ENCODE measurements around the gene SUSD1.
"Not testable (repeated sequence)": the region's sequence is repeated elsewhere in the genome, so short reads cannot be mapped to it uniquely, and the experiment has no call there.

SUSD1 gene

DNA sequence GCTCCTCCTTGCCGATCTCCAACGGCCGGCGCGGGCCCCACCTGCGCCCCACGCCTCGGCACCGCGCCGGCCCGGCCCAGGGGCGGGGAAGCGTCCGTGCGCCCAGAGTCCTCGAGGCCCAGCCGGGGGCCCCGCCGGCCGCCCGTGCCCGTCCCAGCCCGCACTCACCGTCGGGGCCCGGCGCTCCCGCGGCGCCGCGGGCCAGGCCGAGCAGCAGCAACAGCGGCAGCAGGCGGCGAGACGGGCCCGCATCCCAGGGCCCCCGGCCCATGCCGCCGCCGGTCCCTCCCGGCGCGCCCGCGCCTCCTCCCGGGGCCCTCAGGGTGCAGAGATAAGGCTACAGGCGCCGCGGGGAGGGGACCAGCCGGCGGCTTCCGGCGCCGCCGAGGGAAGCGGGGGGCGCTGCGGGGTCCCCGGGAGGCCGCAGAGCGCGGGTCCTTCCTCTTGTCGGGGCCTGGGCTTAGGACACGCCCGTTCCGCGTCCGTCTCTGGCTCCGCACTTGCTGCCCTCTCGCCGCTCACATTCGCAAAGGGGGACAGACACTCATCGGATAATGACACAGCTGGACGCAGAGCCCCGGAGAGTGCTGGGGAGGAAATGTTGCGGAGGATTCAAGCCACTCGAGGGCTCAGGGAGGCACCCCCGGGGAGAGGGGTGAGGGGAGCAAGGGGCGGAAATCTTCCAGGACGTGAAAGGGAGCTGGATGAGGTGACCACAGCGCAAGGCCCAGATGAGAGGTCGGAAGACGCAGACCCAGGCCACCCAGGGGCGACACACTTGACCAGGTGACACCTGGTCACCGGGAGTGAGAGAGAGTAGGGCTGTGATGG lies at the start of gene SUSD1:
Gene SUSD1 (minus strand): TSS at position 333 of the 831 bp plus-strand sequence. CDS start 62 bp downstream, at position 271.
- no peak for DNase-seq

DNA sequence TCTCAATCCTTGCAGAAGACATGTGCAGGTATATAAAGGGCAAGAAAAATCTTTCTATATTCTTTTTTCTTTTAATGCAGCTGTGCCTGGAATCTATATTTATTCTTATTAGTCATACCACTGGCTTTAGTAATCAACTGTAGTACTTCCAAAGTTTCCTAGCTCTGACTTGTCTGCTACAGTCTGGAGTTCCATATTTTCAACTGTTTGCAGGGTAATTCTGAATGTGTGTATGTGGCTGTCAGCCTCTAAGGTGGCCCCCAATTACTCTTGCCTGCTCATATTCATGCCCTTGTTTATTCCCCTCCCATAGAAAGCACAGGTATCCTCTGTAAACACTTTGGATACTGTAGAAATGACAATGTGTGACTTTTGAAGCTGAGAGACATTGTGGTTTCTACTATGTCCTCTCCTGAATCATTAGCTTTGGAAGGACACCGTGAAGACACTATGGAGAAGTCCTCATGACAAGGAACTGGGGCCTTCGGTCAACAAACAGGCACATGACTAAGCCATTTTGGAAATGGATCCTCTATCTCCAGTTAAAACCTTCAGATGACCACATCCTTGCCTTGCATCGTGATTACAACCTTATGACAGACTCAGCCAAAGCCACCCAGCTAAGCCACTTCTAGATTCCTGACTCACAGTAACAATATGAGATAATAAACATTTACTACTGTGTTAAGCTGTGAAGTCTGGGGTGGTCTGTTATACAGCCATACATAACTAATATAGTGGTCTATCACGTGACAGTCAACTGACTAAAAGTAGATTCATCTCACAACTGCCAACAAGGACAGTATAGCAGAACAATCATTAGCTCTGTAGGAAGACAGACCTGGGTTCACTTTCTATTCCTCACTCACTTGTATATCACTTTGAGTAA lies 49.5 kb upstream of the SUSD1 start:
- no peak for DNase-seq

DNA sequence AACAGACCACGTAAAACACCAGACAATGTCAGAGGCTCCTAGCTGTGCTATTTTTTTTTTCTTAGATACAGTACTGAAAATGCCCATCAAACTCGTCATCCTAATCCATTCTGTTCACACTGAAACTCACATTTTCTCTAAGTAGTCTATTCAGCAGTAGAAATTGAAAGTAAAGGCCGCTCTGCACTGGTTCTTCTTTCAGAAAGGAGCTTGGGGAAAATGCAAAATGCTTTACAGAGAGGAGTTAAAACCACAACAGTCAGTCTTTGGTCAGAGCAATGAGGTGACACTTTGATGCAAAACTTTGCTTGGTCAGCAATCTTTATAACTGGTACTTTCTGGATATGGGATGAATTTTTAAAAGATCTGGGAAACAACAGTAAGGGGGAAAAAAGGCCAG lies 43.8 kb upstream of the SUSD1 start:
- DNase-seq, result no peak

DNA sequence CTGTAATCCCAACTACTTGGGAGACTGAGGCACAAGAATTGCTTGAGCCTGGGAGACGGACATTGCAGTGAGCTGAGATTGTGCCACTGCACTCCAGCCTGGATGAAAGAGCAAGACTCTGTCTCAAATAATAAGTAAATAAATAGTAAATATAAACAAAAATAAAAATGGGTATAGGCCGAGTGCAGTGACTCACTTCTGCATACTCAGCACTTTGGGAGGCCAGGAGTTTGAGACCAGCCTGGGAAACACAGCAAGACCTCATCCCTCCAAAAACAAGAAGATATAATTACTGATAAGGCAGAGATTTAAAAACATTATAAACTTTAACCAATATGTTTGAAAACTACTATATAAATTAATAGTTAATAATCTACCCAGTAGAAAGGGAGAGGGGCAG lies 37.8 kb upstream of the SUSD1 start:
- DNase-seq, result no peak

DNA sequence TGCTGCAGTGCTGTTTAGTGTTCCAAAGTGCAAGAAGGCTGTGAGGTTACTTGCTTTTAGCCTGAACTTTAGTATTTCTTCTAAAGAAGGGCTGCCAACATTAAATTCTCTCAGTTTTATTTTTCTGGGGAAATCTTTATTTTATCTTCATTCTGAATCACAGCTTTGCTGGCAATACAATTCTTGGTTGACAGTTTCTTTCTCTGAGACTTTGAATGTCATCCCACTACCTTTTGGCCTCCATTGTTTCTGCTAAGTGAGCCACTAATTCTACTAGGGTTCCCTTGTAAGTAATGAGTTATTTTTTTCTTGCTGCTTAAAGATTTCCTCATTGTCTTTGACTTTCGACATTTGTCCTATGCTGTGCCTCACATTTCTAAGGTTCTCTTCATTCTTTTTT lies 32.4 kb upstream of the SUSD1 start:
- no peak for DNase-seq

DNA sequence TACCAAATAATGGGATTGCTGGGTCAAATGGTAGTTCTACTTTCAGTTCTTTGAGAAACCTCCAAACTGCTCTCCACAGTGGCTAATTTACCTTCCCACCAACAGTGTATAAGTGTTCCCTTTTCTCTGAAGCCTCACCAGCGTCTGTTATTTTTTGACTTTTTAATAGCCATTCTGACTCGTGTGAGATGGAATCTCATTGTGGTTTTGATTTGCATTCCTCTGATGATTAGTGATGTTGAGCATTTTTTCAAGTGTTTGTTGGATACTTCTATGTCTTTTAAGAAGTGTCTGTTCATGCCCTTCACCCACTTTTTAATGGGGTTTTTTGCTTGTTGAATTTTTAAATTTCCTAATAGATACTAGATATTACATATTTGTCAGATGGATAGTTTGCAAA lies 28.4 kb upstream of the SUSD1 start:
- no peak for DNase-seq

DNA sequence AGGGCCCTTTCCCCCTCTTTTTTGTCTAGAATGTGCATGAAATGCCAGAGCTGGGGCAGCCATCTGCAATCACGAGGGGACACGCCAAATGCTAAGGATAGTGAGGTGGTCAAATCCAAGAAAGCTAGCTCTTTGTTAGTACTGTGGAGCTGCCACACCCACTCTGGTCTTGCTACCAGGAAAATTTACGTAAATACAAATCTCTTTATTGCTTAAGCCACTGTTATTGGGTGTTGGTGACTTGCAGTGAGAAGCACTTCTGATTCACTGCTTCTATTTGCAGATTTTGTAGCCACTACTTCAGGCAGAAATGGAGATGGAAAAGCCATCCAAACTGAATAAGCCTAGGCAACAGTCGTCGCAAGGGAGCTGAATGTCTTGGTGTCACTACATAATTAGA lies 25.6 kb upstream of the SUSD1 start:
- no peak for DNase-seq

DNA sequence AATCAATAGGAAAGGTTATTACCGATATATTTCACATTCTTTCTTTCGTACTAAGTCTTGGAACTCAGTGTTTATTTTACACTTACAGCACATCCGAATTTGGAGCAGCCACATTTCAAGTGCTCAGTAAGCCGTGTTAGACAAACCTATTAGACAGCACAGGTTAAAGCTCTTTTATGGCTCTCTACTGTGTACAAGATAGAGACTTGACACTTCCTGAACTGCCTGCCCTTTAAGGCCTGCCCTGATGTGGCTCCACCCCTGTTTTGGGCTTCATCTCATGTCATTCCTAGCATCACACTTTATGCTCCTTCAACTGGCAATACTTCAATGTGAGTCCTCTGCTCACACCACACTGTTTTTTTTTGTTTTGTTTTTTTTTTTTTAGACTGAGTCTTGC lies 23.5 kb upstream of the SUSD1 start:
- DNase-seq, result no peak

DNA sequence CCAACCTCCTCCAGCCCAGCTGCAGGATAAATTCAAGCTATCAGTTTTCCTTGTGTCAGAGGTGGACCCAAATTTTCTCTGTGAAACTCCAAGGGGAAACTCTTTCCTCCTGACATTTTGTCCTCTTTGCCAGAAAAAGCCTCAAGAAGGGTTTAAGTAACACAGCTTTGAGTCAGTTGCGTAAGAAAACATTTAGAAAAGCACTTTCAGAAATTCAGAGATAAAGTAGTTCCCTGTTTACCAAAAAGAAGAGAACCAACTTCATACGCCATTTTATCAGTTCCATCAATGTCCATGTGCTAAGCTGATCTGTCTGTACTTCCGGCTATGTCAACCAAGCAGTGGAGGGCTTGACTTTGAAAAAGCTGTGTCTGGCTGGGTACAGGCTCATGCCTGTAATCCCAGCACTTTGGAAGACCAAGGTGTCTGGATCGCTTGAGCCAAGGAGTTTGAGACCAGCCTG lies 19.9 kb upstream of the SUSD1 start:
- DNase-seq, result no peak

DNA sequence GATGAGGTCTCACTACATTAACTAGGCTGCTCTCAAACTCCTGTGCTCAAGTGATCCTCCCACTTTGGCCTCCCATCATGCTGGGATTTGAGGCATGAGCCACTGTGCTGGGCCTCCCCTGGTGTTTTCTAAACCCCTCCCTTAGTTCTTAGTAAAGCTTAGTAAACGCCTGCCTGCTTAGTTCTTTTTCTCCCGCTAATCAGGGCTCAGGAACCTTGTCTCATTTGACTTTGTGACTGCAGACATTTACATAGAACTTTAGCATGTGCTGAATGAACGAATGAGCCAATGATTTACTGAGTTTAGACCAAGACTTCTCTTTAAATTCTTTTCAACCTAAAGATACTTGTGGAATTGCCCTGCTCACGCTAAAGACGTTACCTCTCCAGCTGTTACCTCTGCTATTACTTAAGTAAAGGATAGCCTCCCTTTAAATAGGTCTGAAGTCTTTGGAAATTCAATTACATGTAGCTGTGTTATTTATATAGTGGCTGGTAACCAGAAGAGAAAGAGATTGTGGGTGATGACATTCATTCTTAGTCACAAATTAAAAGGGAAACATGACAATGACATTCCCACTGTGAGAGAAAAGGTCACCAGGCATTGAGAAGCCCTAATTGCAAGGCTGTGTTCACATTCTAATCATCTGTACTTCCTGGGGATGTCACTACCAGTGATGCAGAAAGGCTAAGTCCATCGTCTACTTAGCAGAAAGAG lies 18.6 kb upstream of the SUSD1 start:
- DNase-seq, result no peak

DNA sequence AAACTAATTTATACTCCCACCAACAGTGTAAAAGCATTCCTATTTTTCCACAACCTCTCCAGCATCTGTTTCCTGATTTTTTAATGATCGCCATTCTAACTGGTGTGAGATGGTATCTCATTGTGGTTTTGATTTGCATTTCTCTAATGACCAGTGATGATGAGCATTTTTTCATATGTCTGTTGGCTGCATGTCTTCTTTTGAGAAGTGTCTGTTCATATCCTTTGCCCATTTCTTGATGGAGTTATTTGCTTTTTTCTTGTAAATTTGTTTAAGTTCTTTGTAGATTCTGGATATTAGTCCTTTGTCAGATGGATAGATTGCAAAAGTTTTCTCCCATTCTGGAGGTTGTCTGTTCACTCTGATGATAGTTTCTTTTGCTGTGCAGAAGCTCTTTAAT lies 15.2 kb upstream of the SUSD1 start:
- not testable (repeated sequence) for DNase-seq

DNA sequence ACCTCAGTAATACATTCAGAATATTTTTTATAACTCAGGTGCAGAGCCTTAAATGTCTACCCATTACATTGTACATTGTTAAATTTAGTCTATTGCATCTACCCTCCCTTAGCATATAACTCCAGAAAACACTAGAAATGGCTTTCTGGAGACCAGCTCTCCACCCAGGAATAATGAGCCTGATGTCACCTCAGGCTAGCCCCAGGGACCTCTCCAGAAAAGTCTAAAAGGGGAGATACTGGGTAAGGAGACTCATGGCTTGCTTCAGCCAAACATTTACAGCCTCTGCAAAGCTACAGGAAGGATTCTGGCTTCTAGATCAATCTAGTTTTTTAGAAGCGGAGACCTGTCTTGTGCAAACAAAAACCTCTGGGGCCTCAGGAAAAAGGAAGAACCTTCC lies 13.8 kb upstream of the SUSD1 start:
- DNase-seq, result no peak

DNA sequence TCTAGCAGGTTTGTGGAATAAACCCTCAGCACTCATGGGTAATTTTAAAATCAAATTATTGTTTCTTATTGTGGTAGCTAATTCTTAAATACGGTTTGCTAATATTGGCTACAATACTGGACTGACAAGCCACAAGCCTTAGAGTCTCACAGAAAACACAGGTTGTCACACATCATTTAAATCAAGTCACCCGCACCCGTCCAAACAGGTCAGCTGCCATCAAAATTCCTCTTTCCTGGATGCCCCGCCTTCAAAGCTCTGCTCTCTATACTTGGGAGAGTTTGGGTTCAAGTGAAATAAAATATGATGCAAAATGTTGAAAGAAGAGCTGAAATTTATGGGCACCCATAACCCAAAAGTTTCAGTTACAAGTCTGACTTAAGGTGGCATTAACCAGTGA lies 12.3 kb upstream of the SUSD1 start:
- peak; percentile 39 for DNase-seq

DNA sequence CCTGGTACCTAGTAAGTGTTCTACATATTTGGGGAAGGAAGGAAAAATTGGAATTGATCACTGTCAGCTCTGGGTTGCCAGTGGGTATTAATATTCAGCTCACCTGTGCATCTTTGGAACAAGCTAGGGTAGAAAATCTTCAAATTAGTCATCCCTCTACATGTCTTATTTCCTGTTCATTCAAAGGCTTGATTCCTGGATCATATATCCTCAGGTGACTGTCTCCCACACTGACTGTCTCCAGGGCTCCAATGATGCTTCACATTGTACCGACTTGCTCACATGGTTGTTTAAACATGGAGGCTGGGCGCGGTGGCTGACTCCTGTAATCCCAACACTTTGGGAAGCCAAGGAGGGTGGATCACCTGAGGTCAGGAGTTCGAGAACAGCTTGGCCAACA lies 11.6 kb upstream of the SUSD1 start:
- no peak for DNase-seq

DNA sequence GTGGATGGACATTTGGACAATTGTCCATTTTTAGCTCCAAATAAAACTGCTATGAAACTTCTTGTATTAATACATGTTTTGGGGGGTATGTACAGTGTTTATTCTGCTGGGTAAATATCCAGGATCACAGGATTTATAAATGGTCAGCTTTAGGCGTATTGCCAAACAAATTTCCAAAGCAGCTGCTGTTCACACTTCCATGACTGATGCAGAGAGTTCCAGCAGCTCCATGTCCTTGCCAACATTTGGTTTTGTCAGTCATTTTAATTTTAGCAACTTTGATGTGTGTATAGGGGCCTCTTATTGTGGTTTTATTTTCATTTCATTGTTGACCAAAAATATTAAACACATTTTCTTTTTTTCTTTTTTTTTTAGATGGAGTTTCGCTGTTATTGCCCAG lies 9.8 kb upstream of the SUSD1 start:
- DNase-seq, result no peak

DNA sequence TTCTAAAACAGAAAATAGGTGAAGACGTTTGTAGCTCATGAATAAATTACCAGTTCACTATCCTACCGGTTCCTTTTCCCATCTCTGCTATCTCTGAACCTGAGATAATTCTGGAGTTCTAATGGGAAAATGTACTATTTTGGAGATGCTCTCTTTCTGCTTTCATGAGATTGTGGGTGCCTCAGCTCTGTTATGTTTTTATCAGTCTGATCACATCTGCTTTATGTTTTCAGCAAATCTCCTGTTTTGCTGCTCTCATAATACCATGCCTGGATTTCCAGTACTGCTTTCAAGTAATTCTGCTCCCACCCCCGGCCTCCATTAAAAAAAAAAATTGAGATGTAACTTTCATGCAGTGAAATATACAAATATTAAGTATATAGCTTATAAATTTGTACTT lies 9.1 kb upstream of the SUSD1 start:
- DNase-seq, result no peak

DNA sequence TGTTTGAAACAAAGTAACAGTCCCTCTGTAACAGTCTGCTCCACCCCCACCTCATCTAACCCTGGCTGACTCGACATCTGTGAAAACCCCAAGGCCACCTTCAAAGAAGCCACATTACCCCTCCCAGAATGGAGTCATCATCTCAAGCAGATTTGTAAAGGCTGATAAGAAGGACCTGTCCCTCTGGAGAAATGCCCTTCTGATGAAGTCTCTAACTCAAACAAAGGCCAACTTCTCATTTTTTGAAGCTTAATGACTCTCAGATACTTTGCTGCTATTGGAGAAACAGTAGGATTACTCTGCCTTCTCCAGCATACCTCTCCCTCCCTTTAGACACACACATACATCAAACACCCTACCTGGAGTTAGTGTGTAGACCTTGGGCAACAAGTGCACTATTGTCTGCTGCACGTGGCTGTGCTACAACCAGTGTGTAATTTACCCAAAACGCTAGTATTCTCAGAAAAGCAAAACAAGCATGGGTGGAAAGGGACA lies 5.3 kb upstream of the SUSD1 start:
- DNase-seq, result no peak

DNA sequence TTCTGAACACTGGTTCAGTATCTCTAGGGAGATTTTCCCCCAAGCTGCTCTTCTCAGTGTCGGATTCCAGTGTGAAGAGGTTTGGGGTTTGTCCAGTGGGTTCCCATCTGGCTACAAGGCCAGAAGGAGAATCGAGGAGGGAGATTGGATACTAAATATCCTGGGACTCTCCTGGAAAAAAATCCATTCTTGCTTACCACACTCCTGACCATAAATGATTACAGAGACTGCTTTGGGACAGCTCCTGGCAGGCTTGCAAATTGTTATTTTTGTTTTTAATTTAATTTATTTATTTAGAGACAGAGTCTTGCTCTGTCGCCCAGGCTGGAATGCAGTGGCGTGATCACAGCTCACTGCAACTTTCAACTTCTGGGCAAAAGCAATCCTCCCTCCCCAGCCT lies 4.7 kb upstream of the SUSD1 start:
- no peak for DNase-seq

DNA sequence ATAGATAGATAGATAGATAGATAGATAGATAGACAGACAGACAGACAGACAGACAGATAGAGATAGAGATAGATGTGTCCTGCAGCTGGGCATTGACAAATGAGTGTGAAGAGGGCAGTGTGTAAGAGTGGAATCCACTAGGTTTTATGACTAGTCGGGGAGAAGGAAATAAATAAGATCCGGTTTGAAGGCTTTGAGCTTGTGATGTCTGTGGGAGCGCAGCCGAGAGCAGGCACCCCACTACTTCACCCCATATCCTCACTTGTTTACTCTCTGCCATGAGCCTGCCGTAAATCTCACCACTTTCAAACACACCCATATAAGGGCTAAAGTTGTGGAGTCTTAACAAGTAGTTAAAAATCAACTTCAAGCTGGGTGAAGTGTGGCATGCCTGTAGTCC lies 1.4 kb upstream of the SUSD1 start:
- no peak for DNase-seq

DNA sequence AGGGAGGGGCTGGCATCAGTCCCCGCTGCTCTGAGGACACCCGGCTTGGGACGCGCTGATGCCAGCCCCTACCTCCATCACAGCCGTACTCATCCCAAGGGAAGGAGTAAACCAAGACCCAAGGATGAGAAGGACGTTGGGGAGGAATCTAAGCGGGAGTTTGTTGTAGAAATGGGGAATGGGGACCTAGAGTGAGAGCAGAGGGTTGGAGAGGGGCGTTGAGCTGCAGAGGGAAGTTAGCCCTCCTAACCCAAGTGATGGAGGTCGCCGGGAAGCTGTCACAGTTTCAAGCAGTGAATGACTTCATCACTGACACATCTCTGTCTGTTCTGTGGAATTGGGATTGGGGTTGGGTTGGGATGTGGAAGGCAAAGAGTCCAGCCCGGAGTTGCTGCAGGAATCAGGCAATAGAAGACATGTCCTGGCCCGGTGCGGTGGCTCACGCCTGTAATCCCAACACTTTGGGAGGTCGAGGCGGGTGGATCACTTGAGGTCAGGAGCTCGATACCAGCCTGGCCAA lies 759 bp upstream of the SUSD1 start:
- no peak for DNase-seq

DNA sequence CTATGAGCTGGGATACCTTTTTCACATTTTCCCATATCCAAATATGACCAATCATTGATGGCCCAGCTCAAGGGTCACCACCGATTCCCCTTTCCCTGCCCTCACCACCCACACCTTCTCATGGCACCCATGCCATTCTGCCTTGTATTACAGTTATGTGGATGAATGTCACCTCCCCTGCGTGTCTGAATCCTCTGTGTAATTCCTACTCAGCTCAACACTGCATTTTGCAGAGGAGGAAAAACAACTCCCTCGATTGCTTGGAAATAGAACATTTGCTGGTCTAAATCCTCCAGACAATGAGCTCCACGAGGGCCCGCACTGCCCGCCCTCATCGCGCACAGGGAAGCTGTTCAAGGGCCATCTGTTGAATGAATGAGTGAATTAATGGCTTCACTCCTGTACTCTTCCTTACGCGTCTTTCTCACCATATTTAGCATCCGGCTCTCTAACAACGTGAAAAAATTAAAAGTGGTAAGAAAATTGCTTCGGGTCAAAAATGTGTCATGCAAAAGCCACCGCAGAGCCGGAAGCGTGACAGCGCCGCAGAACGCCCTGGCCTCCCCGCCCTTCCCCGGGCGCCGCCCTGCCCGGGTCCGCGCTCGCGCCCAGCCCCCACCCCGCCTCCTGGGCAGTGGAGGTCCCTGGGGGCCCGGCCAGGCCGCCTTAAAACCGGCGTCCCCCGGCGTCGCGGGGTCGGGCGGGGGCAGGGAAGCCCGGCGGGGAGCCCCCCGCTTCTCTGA lies 704 bp downstream of the SUSD1 start:
- DNase-seq, result no peak

Measured in DMS79 (cell line).